8988T (cell line): ENCODE data around the gene FOXL3.
"Not testable (repeated sequence)": the region's sequence is repeated elsewhere in the genome, so short reads cannot be mapped to it uniquely, and the experiment has no call there.

ENCODE experiments used
- DNase-seq: peaks from one replicate; pipeline ENCODE4 v3.0.0; 2011

The FOXL3 gene

GRCh38 chr7:292226-292625 is 2.3 kb downstream of the FOXL3 start:
- DNase-seq: no peak

GRCh38 chr7:292826-293225 is 2.9 kb downstream of the FOXL3 start:
- no peak for DNase-seq

GRCh38 chr7:293681-294439 is 3.9 kb downstream of the FOXL3 start:
- no peak for DNase-seq

- no peak for DNase-seq
Measured at GRCh38 chr7:294440-295154, 4.6 kb downstream of the FOXL3 start.

- DNase-seq: no peak
Measured at GRCh38 chr7:295155-296154, 5.5 kb downstream of the FOXL3 start.

- no peak for DNase-seq
Measured at GRCh38 chr7:296373-296945, 6.5 kb downstream of the FOXL3 start.

- DNase-seq: not testable (repeated sequence)
Measured at GRCh38 chr7:297141-297540, 7.2 kb downstream of the FOXL3 start.

GRCh38 chr7:297611-298374 is 7.8 kb downstream of the FOXL3 start:
- DNase-seq: no peak

- DNase-seq: no peak
Measured at GRCh38 chr7:298375-298702, 8.4 kb downstream of the FOXL3 start.

GRCh38 chr7:298743-299142 is 8.8 kb downstream of the FOXL3 start:
- DNase-seq: no peak

GRCh38 chr7:299169-299568 is 9.2 kb downstream of the FOXL3 start:
- no peak for DNase-seq

GRCh38 chr7:299628-300027 is 9.7 kb downstream of the FOXL3 start:
- no peak for DNase-seq

GRCh38 chr7:300048-300447 is 10.1 kb downstream of the FOXL3 start:
- DNase-seq: no peak

GRCh38 chr7:300546-301290 is 10.7 kb downstream of the FOXL3 start:
- DNase-seq: no peak

- no peak for DNase-seq
Measured at GRCh38 chr7:301291-302053, 11.5 kb downstream of the FOXL3 start.

- no peak for DNase-seq
Measured at GRCh38 chr7:302054-302992, 12.4 kb downstream of the FOXL3 start.

- no peak for DNase-seq
Measured at GRCh38 chr7:303425-303824, 13.5 kb downstream of the FOXL3 start.

- DNase-seq: no peak
Measured at GRCh38 chr7:303884-304573, 14.1 kb downstream of the FOXL3 start.
